Gastroesophageal sphincter (tissue), 4 donors: Measurements from ENCODE around the gene SYNDIG1. TPM values are rescaled to one million over a fixed set of nuclear protein-coding genes. Genes with fewer than 3 reads are reported as not detected.

ENCODE experiments used
- ATAC-seq: fragments of 150-250 bp; one replicate; pipeline ENCODE4 v1.9.1; 2016; ENCODE audit warnings: mild to moderate bottlenecking, moderate library complexity
- H3K27ac ChIP-seq, 4 donors: fragments of 200-600 bp; sonication (generic) in 3 of 4; 1 replicate in 3 of 4; 2 replicates in 1 of 4; pipeline ENCODE4 v1.5.1; 2016 to 2019
- H3K27me3 ChIP-seq: fragments of 200-600 bp; sonication (generic); one replicate; pipeline ENCODE4 v1.5.1; 2019
- H3K36me3 ChIP-seq, 2 donors: fragments of 200-600 bp; sonication (generic); one replicate each; pipeline ENCODE4 v1.5.1; 2019; ENCODE audit warnings: control low read depth in 1 of 2
- H3K4me1 ChIP-seq, 3 donors: fragments of 200-600 bp; sonication (generic); 1 replicate in 2 of 3; 2 replicates in 1 of 3; pipeline ENCODE4 v1.5.1; 2016 to 2019; ENCODE audit warnings: control low read depth in 2 of 3
- H3K4me3 ChIP-seq, 2 donors: fragments of 200-600 bp; sonication (generic); one replicate each; pipeline ENCODE4 v1.5.1; 2019; ENCODE audit warnings: mild to moderate bottlenecking in 1 of 2, moderate library complexity in 1 of 2
- H3K9me3 ChIP-seq, 3 donors: fragments of 200-600 bp; sonication (generic); one replicate each; pipeline ENCODE4 v1.5.1; 2017 to 2019; ENCODE audit warnings: control low read depth in 2 of 3
- EP300 ChIP-seq: sonication (generic); formaldehyde crosslinking; IDR thresholded peaks from one replicate; pipeline ENCODE4 v1.6.1; 2017; ENCODE audit warnings: antibody characterized with exemption, mild to moderate bottlenecking
- POLR2A ChIP-seq, 2 donors: fragments of 450-650 bp; IDR thresholded peaks; one replicate each; pipeline ENCODE4 v1.6.1; 2017; ENCODE audit warnings: antibody characterized with exemption in 2 of 2, mild to moderate bottlenecking in 2 of 2, moderate library complexity in 1 of 2
- POLR2AphosphoS5 ChIP-seq: sonication (generic); formaldehyde crosslinking; IDR thresholded peaks from one replicate; pipeline ENCODE4 v1.6.1; 2017; ENCODE audit warnings: antibody characterized with exemption
- WGBS, 2 donors: methylation state at CpG; one replicate each; pipeline ENCODE4 v1.1.5; 2018; ENCODE audit warnings: low coverage in 1 of 2; 5-methylcytosine and 5-hydroxymethylcytosine counted together
- total RNA-seq, 4 donors: library from RNA; depleted of rRNA; stranded (reverse); fragments of >200 nt; gene quantifications; one replicate each; pipeline ENCODE4 v1.1.0, GENCODE V29; 2016
- TF ChIP-seq, protein P1 (sequence below), 4 experiments: fragments of 200-600 bp in 2 of 4; fragments of 450-650 bp in 2 of 4; sonication (generic) in 1 of 4; IDR thresholded peaks; one replicate each; pipeline ENCODE4 v1.5.1; 2017 to 2019; ENCODE audit warnings: antibody characterized with exemption in 4 of 4, mild to moderate bottlenecking in 2 of 4, moderate library complexity in 2 of 4

Gene SYNDIG1
- total RNA-seq, 4 donors from 2014 or later, result 0.15 to 0.40 (median 0.16) TPM; not detected in 1

DNA sequence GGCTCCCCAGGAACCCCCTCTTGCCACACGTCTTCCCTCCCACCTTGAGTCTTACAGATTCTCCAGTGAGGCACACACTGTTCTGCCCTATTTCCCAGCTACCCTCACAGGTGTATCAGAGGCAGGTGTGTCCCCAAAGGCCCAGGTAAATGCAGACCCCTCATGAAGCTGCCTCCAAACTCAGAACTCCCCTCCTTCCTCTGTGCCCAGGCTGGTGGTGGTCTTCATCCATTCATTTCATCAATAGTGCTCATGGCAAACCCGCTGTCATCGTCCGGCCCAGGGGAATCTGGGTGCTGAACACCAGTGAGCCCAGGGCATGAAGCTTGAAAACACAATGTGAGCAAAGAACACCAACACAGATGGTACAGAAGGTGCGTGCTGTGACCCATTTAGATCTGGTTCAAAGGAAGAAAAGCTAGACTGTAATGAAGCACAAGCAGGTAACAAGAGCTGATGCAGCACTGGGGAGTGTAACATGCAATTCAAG, 213.1 kb downstream of the SYNDIG1 start:
- H3K36me3 ChIP-seq, result no peaks in the 10 kb centered on the region
- H3K27ac ChIP-seq, result no peak overlapping the region
- no peak overlapping the region for H3K4me3 ChIP-seq
- no peaks in the 10 kb centered on the region for H3K4me1 ChIP-seq
- H3K9me3 ChIP-seq, result peaks cover 0 to 2% (median 0%) of the 10 kb centered on the region in 3 donors
- no peak for TF ChIP-seq POLR2AphosphoS5
- TF ChIP-seq, protein P1, sequence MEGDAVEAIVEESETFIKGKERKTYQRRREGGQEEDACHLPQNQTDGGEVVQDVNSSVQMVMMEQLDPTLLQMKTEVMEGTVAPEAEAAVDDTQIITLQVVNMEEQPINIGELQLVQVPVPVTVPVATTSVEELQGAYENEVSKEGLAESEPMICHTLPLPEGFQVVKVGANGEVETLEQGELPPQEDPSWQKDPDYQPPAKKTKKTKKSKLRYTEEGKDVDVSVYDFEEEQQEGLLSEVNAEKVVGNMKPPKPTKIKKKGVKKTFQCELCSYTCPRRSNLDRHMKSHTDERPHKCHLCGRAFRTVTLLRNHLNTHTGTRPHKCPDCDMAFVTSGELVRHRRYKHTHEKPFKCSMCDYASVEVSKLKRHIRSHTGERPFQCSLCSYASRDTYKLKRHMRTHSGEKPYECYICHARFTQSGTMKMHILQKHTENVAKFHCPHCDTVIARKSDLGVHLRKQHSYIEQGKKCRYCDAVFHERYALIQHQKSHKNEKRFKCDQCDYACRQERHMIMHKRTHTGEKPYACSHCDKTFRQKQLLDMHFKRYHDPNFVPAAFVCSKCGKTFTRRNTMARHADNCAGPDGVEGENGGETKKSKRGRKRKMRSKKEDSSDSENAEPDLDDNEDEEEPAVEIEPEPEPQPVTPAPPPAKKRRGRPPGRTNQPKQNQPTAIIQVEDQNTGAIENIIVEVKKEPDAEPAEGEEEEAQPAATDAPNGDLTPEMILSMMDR (IDR thresholded peaks at IDR 0.05), result no peak
- no peak for TF ChIP-seq EP300
- no peak for TF ChIP-seq POLR2A (IDR thresholded peaks at IDR 0.05)
- H3K27me3 ChIP-seq, result no peaks in the 10 kb centered on the region
- 90 to 100% methylated on average over 2 to 3 of the region's 5 CpGs for WGBS, 2 donors
- ATAC-seq, result no peak

DNA sequence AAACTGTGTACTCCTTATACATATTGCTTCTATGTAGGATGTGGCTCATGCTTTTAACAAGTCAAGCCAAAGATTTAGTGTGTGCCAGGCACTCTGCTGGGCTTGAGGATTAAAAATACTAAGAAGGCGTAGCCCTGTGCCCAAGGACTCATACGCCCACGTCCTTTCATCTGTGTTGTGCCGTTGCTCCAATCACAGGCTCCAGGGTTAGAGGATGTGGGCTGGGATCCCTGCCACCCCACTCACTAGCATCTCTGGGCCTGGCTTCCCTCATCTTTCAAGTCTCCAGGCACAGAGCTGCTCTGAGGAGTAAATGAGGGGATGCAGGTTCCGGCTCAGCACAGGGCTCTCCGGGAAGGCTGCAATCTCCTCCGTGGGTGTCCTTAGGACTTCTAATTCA, 214.2 kb downstream of the SYNDIG1 start:
- 49 to 94% methylated on average over 3 to 7 of the region's 7 CpGs for WGBS, 2 donors
- TF ChIP-seq EP300 (no peak), POLR2A (IDR thresholded peaks at IDR 0.05) (no peak), POLR2AphosphoS5 (no peak)
- TF ChIP-seq, protein P1 (IDR thresholded peaks at IDR 0.05), result no peak
- Histone ChIP-seq H3K27me3 (no peaks in the 10 kb centered on the region), H3K36me3 (no peaks in the 10 kb centered on the region), H3K4me3 (no peak overlapping the region), H3K9me3 (peaks cover 0 to 12% (median 0%) of the 10 kb centered on the region in 3 donors), H3K27ac (no peak overlapping the region), H3K4me1 (no peaks in the 10 kb centered on the region)
- ATAC-seq, result no peak

DNA sequence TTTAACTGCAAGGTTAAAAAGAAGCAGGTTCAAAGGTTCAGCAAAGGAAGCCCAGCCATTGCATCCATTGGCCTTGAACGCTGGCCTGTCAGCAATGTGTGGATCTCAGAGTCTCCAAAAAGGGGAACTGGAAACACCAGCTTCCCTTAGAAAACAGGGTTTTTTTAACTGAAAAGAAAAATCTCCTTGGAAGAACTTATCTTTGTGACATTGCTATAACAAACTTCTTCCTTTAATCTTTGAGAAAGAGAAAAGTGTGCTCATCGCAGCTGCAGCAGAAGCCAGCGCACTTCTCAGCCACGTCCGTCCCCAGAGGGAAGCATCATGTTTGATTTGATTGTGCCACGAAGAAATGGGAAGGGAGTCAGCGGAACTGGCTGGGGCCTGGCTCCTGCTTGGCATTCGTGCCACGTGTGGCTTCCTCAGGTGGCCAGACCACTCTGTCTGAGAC, 215.0 kb downstream of the SYNDIG1 start:
- no peak overlapping the region for H3K4me3 ChIP-seq
- WGBS, 2 donors, result 67 to 88% methylated on average over 6 to 9 of the region's 9 CpGs
- no peaks in the 10 kb centered on the region for H3K27me3 ChIP-seq
- ATAC-seq, result no peak
- H3K4me1 ChIP-seq, result no peaks in the 10 kb centered on the region
- H3K36me3 ChIP-seq, result no peaks in the 10 kb centered on the region
- TF ChIP-seq EP300, result no peak
- TF ChIP-seq POLR2A (IDR thresholded peaks at IDR 0.05), result no peak
- no peak for TF ChIP-seq POLR2AphosphoS5
- TF ChIP-seq, protein P1 (IDR thresholded peaks at IDR 0.05), result no peak
- peaks cover 0 to 12% (median 0%) of the 10 kb centered on the region in 3 donors for H3K9me3 ChIP-seq
- H3K27ac ChIP-seq, result no peak overlapping the region

DNA sequence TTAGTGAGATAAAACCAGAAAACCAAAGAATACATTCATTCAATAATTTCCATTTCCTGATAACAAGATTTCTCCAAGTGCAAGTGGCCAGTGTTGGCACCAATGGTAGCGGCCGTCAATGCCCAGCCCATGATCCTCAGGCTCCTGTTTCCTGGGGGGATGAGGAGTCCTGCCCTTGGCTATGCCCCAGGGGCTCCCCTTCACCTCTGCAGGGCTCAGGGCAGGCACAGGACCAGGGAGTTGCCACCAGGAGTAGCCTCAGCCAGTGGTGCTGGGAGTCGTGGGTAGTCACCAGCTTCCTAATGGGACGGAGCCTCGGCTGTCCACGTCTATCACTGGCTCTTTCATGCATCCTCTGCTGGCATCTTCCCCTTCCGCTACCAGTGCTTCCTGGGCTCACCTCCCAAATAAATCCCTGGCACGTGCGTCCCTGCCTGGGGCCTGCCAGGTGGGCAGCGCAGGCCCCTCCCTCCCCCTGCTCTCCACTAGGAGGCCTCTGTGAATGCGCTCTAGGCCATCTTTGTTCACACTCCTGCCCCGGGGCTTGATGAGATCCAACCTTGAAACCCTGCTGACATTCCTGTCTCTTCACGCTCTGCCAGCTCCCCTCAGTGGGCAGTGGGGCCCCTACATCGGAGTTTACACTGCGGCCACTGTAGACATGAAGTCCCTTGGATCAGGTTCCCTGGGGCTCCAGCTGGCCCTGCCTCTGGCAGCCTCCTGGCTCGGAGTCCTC, 215.7 kb downstream of the SYNDIG1 start:
- Histone ChIP-seq H3K36me3 (no peaks in the 10 kb centered on the region), H3K27ac (no peak overlapping the region), H3K9me3 (peaks cover 0 to 12% (median 0%) of the 10 kb centered on the region in 3 donors), H3K4me1 (no peaks in the 10 kb centered on the region), H3K27me3 (no peaks in the 10 kb centered on the region), H3K4me3 (no peak overlapping the region)
- 74 to 79% methylated on average over 5 to 10 of the region's 16 CpGs for WGBS, 2 donors
- ATAC-seq, result no peak
- TF ChIP-seq POLR2A (IDR thresholded peaks at IDR 0.05), result no peak
- TF ChIP-seq EP300, result no peak
- TF ChIP-seq, protein P1 (IDR thresholded peaks at IDR 0.05), result no peak
- TF ChIP-seq POLR2AphosphoS5, result no peak

DNA sequence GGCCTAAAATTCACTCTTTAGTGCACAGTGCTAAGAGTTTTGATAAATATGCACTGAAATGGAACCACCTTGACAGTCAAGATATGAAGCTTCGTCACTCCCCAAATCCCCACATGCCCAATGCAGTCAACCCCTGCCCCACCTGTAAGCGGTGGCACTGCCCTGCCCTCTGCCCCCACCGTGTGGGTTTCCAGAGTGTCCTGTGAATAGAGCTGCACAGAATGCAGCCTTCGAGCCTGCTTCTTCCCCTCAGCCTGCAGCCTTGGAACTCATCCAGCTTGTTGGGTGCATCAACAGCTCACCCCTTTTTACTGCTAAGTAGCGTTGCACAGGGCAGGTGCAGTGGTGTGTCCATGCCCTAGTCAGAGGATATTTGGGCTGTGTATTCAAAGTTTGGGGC, 216.3 kb downstream of the SYNDIG1 start:
- TF ChIP-seq POLR2AphosphoS5, result no peak
- TF ChIP-seq POLR2A (IDR thresholded peaks at IDR 0.05), result no peak
- no peak for TF ChIP-seq EP300
- TF ChIP-seq, protein P1 (IDR thresholded peaks at IDR 0.05), result no peak
- no peak for ATAC-seq
- Histone ChIP-seq H3K4me3 (no peak overlapping the region), H3K36me3 (no peaks in the 10 kb centered on the region), H3K27ac (no peak overlapping the region), H3K9me3 (peaks cover 0 to 12% (median 0%) of the 10 kb centered on the region in 3 donors), H3K27me3 (no peaks in the 10 kb centered on the region), H3K4me1 (no peaks in the 10 kb centered on the region)
- 82 to 83% methylated on average over 1 to 5 of the region's 5 CpGs for WGBS, 2 donors
